Measurements from ENCODE around the gene SERPINI1.
"Not testable (repeated sequence)": the region's sequence is repeated elsewhere in the genome, so short reads cannot be mapped to it uniquely, and the experiment has no call there.

SERPINI1 gene

GRCh38 chr3:167814441-167814951 is 79.0 kb downstream of the SERPINI1 start:
- no peak for TF ChIP-seq CTCF (IDR thresholded peaks at IDR 0.05; ENCODE audit: low read depth, low read length)
- no peak overlapping the region for H3K4me3 ChIP-seq (ENCODE audit: low read depth, low read length)

GRCh38 chr3:167816953-167817352 is 81.4 kb downstream of the SERPINI1 start:
- TF ChIP-seq CTCF (IDR thresholded peaks at IDR 0.05; ENCODE audit: low read depth, low read length) = no peak

GRCh38 chr3:167820102-167820865 is 84.8 kb downstream of the SERPINI1 start:
- no peak overlapping the region for H3K4me3 ChIP-seq (ENCODE audit: low read depth, low read length)
- TF ChIP-seq CTCF (IDR thresholded peaks at IDR 0.05; ENCODE audit: low read depth, low read length) = no peak

More at GRCh38 chr3:167816953-167817352, 81.4 kb downstream of the SERPINI1 start:
- no peak overlapping the region for H3K4me3 ChIP-seq (ENCODE audit: low read depth, low read length)

- no peak overlapping the region for H3K4me3 ChIP-seq (ENCODE audit: low read depth, low read length)
- no peak for TF ChIP-seq CTCF (IDR thresholded peaks at IDR 0.05; ENCODE audit: low read depth, low read length)
Observed at GRCh38 chr3:167821248-167821805, 85.8 kb downstream of the SERPINI1 start.

- no peak for TF ChIP-seq CTCF (IDR thresholded peaks at IDR 0.05; ENCODE audit: low read depth, low read length)
- no peak overlapping the region for H3K4me3 ChIP-seq (ENCODE audit: low read depth, low read length)
Observed at GRCh38 chr3:167823738-167824137, 88.2 kb downstream of the SERPINI1 start.

- H3K4me3 ChIP-seq (ENCODE audit: low read depth, low read length) = not testable (repeated sequence)
Observed at GRCh38 chr3:167827588-167827987, 92.1 kb downstream of the SERPINI1 start.

- TF ChIP-seq CTCF (IDR thresholded peaks at IDR 0.05; ENCODE audit: low read depth, low read length) = no peak
- H3K4me3 ChIP-seq (ENCODE audit: low read depth, low read length) = no peak overlapping the region
Observed at GRCh38 chr3:167829071-167829470, 93.5 kb downstream of the SERPINI1 start.

Data from WI38 (cell line).